GM12873 (cell line): ENCODE data around the gene CCDC88A.

Experiments
- CTCF ChIP-seq: IDR thresholded peaks from 2 replicates; pipeline ENCODE4 v1.5.1; 2012; ENCODE audit warnings: low read depth, mild to moderate bottlenecking, moderate library complexity, low read length, control low read depth; ENCODE audit not compliant: insufficient read depth; ENCODE audit errors: missing control alignments

The CCDC88A gene

GRCh38 chr2:55430211-55430975, 10.7 kb upstream of the CCDC88A start:
- TF ChIP-seq CTCF: no peak

GRCh38 chr2:55428258-55428657, 8.6 kb upstream of the CCDC88A start:
- no peak for TF ChIP-seq CTCF

GRCh38 chr2:55425431-55425831, 5.8 kb upstream of the CCDC88A start:
- no peak for TF ChIP-seq CTCF

- TF ChIP-seq CTCF: no peak
These were observed 3.4 kb upstream of the CCDC88A start for GRCh38 chr2:55422876-55423665.

GRCh38 chr2:55421326-55421725, 1.7 kb upstream of the CCDC88A start:
- no peak for TF ChIP-seq CTCF

GRCh38 chr2:55420871-55421270, 1.2 kb upstream of the CCDC88A start:
- TF ChIP-seq CTCF: no peak

GRCh38 chr2:55420439-55420725, 726 bp upstream of the CCDC88A start:
- TF ChIP-seq CTCF: no peak
